ENCODE results near the gene PLIN1.

The PLIN1 gene

GRCh38 chr15:89671687-89672086, 7.5 kb downstream of the PLIN1 start:
- DNase-seq (ENCODE audit: low read depth), result no peak

GRCh38 chr15:89670971-89671560, 8.1 kb downstream of the PLIN1 start:
- no peak for DNase-seq (ENCODE audit: low read depth)

GRCh38 chr15:89669941-89670340, 9.2 kb downstream of the PLIN1 start:
- no peak for DNase-seq (ENCODE audit: low read depth)

GRCh38 chr15:89669309-89669865, 9.8 kb downstream of the PLIN1 start:
- DNase-seq (ENCODE audit: low read depth), result no peak

- no peak for DNase-seq (ENCODE audit: low read depth)
These were observed 11.0 kb downstream of the PLIN1 start for GRCh38 chr15:89668171-89668570.

- DNase-seq (ENCODE audit: low read depth), result no peak
These were observed 11.5 kb downstream of the PLIN1 start for GRCh38 chr15:89667706-89667960.

- no peak for DNase-seq (ENCODE audit: low read depth)
These were observed 12.1 kb downstream of the PLIN1 start for GRCh38 chr15:89666858-89667705.

GRCh38 chr15:89666184-89666857, 12.8 kb downstream of the PLIN1 start:
- no peak for DNase-seq (ENCODE audit: low read depth)

GRCh38 chr15:89665449-89666181, 13.6 kb downstream of the PLIN1 start:
- no peak for DNase-seq (ENCODE audit: low read depth)

GRCh38 chr15:89664441-89665350, 14.5 kb downstream of the PLIN1 start:
- no peak for DNase-seq (ENCODE audit: low read depth)

- DNase-seq (ENCODE audit: low read depth), result peak; percentile 68
These were observed 16.1 kb downstream of the PLIN1 start for GRCh38 chr15:89662893-89663626.

GRCh38 chr15:89660556-89660955, 18.6 kb downstream of the PLIN1 start:
- no peak for DNase-seq (ENCODE audit: low read depth)

- DNase-seq (ENCODE audit: low read depth), result no peak
These were observed 19.9 kb downstream of the PLIN1 start for GRCh38 chr15:89659295-89659694.

- DNase-seq (ENCODE audit: low read depth), result no peak
These were observed 21.4 kb downstream of the PLIN1 start for GRCh38 chr15:89657686-89658200.

- no peak for DNase-seq (ENCODE audit: low read depth)
These were observed 22.9 kb downstream of the PLIN1 start for GRCh38 chr15:89656116-89656815.

- DNase-seq (ENCODE audit: low read depth), result no peak
These were observed 24.0 kb downstream of the PLIN1 start, which contains the start of gene KIF7 for GRCh38 chr15:89654847-89655805. TSS of gene KIF7 (minus strand) at chr15:89655467. CDS start at chr15:89652930, 2,537 bp downstream.

- no peak for DNase-seq (ENCODE audit: low read depth)
These were observed 24.8 kb downstream of the PLIN1 start for GRCh38 chr15:89654301-89654761.

- no peak for DNase-seq (ENCODE audit: low read depth)
These were observed 25.6 kb downstream of the PLIN1 start for GRCh38 chr15:89653578-89653977.

All from non-pigmented ciliary epithelial cell (primary cell).